ENCODE data around the gene HS3ST5.

GRCh38 chr6:114376611-114377175 lies 33.9 kb upstream of the HS3ST5 start:
- TF ChIP-seq POLR2A (IDR thresholded peaks at IDR 0.05; ENCODE audit: borderline replicate concordance, extremely low read depth, insufficient read depth, insufficient read length), result no peak
- TF ChIP-seq CTCF (IDR thresholded peaks at IDR 0.05 in 2 of 3, conservative IDR thresholded peaks at IDR 0.05 in 1 of 3; ENCODE audit: borderline replicate concordance in 1 of 3, insufficient read depth in 1 of 3, low read depth in 2 of 3, low read length in 2 of 3), result no peak
- no peak for TF ChIP-seq REST (IDR thresholded peaks at IDR 0.05; ENCODE audit: low read depth)
- TF ChIP-seq SIN3A (IDR thresholded peaks at IDR 0.05; ENCODE audit: low read depth), result no peak
- TF ChIP-seq TCF7L2 (IDR thresholded peaks at IDR 0.05; ENCODE audit: borderline replicate concordance, extremely low read depth, insufficient read depth, insufficient read length), result no peak
- TF ChIP-seq YY1 (IDR thresholded peaks at IDR 0.05; ENCODE audit: extremely low read depth, insufficient replicate concordance, low read depth, low read length), result no peak

Measured in HCT116 (cell line).